Astrocyte (in vitro differentiated cells and primary cell): Measurements from ENCODE around the gene HSPA14. TPM values are rescaled to one million over a fixed set of nuclear protein-coding genes. Genes with fewer than 3 reads are reported as not detected.

Source experiments
- DNase-seq: peaks from one replicate; pipeline ENCODE4 v3.0.0-alpha.2; 2010; ENCODE audit warnings: low read depth
- FAIRE-seq: peaks from 2 replicates; lab custom pipeline; 2011; peaks lifted over from hg19 to GRCh38; lab: Jason Lieb, UNC
- H2AFZ ChIP-seq: 2 replicates; pipeline ENCODE4 v1.6.0; 2012; ENCODE audit warnings: low read depth, low read length, inconsistent platforms
- H3K27ac ChIP-seq: 2 replicates; pipeline ENCODE4 v1.5.1; 2011; ENCODE audit warnings: low read depth, low read length, inconsistent platforms
- H3K27me3 ChIP-seq: 2 replicates; pipeline ENCODE4 v1.6.0; 2011; ENCODE audit warnings: low read length, inconsistent platforms; ENCODE audit not compliant: insufficient read depth
- H3K36me3 ChIP-seq: 2 replicates; pipeline ENCODE4 v1.5.1; 2011; ENCODE audit warnings: low read length, inconsistent platforms; ENCODE audit not compliant: insufficient read depth
- H3K4me1 ChIP-seq: 2 replicates; pipeline ENCODE4 v1.5.1; 2011; ENCODE audit warnings: low read length, inconsistent platforms; ENCODE audit not compliant: insufficient read depth
- H3K4me2 ChIP-seq: 2 replicates; pipeline ENCODE4 v1.6.0; 2012; ENCODE audit warnings: low read length, inconsistent platforms
- H3K4me3 ChIP-seq: 2 replicates; pipeline ENCODE4 v1.5.1; 2011; ENCODE audit warnings: low read depth, mild to moderate bottlenecking, low read length, inconsistent platforms; ENCODE audit not compliant: insufficient read depth
- H3K79me2 ChIP-seq: 2 replicates; pipeline ENCODE4 v1.6.0; 2012; ENCODE audit warnings: mild to moderate bottlenecking, low read length, inconsistent platforms; ENCODE audit not compliant: insufficient read depth
- H3K9ac ChIP-seq: 2 replicates; pipeline ENCODE4 v1.6.0; 2012; ENCODE audit warnings: mild to moderate bottlenecking, low read length, inconsistent platforms
- H3K9me3 ChIP-seq: 2 replicates; pipeline ENCODE4 v1.5.1; 2012; ENCODE audit warnings: low read depth, mild to moderate bottlenecking, low read length, inconsistent platforms; ENCODE audit not compliant: insufficient read depth
- H4K20me1 ChIP-seq: 2 replicates; pipeline ENCODE4 v1.6.0; 2012; ENCODE audit warnings: low read length, inconsistent platforms; ENCODE audit not compliant: insufficient read depth
- H3K27ac Mint-ChIP-seq: one replicate; pipeline ENCODE4 v1.8.0; 2021; ENCODE audit warnings: mild to moderate bottlenecking, mixed read lengths; ENCODE audit not compliant: unreplicated experiment
- H3K27me3 Mint-ChIP-seq: one replicate; pipeline ENCODE4 v1.8.0; 2021; ENCODE audit warnings: low read depth, mixed read lengths; ENCODE audit not compliant: unreplicated experiment
- H3K36me3 Mint-ChIP-seq: one replicate; pipeline ENCODE4 v1.8.0; 2021; ENCODE audit warnings: low read depth, mixed read lengths; ENCODE audit not compliant: unreplicated experiment
- H3K4me1 Mint-ChIP-seq: one replicate; pipeline ENCODE4 v1.8.0; 2021; ENCODE audit warnings: low read depth, mixed read lengths; ENCODE audit not compliant: unreplicated experiment
- H3K4me3 Mint-ChIP-seq: one replicate; pipeline ENCODE4 v1.8.0; 2021; ENCODE audit warnings: mild to moderate bottlenecking, moderate library complexity, mixed read lengths; ENCODE audit not compliant: unreplicated experiment
- H3K9me3 Mint-ChIP-seq: one replicate; pipeline ENCODE4 v1.8.0; 2021; ENCODE audit warnings: mild to moderate bottlenecking, mixed read lengths; ENCODE audit not compliant: unreplicated experiment
- EZH2 ChIP-seq: IDR thresholded peaks from 2 replicates; pipeline ENCODE4 v1.6.1; 2012; ENCODE audit warnings: mild to moderate bottlenecking, low read length, inconsistent platforms; ENCODE audit not compliant: insufficient read depth
- total RNA-seq: library from RNA; stranded (reverse); gene quantifications from 2 replicates; pipeline ENCODE4 v1.2.1, GENCODE V29; 2021
- TF ChIP-seq, protein P1 (sequence below): IDR thresholded peaks from 2 replicates; pipeline ENCODE4 v1.5.1; 2011; ENCODE audit warnings: low read depth, mild to moderate bottlenecking, inconsistent platforms, low read length, moderate library complexity; ENCODE audit not compliant: insufficient read depth

The HSPA14 gene
- total RNA-seq, 1 donor from 2014 or later, result 12.8 TPM

DNA sequence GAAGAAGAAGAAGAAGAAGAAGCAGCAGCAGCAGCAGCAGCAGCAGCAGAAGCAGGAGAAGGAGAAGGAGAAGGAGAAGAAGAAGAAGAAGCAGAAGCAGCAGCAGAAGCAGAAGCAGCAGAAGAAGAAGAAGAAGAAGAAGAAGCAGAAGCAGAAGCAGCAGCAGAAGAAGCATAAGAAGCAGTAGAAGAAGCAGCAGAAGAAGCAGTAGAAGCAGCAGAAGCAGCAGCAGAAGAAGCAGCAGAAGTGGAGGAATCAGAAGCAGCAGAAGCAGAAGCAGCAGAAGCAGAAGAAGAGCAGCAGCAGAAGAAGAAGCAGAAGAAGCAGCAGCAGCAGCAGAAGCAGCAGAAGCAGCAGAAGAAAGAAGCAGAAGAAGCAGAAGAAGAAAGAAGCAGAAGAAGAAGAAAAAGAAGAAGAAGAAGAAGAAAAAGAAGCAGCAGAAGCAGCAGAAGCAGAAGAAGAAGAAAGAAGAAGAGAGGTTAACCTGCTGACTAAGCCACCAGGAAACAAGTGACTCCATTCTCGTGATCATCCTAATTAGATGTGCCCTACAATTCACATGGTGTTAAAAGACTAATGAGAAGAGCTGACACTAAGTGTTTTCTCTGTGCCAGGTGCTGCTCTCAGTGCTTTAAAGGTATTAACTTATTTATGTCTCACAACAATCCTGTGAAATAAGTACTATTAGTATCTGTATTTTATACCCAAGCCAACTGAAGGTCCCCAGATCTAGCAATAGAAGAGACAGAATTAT, 11.9 kb upstream of the HSPA14 start:
- no peaks in the 10 kb centered on the region for H3K27me3 ChIP-seq
- no peak overlapping the region for H3K9ac ChIP-seq
- no peak overlapping the region for H3K27ac ChIP-seq
- H3K9me3 Mint-ChIP-seq, result no peaks in the 10 kb centered on the region
- H3K4me2 ChIP-seq, result no peak overlapping the region
- peaks cover 11% of the 10 kb centered on the region for H3K27me3 Mint-ChIP-seq
- no peaks in the 10 kb centered on the region for H3K36me3 ChIP-seq
- H3K9me3 ChIP-seq, result no peaks in the 10 kb centered on the region
- H3K79me2 ChIP-seq, result no peaks in the 10 kb centered on the region
- FAIRE-seq, result no peak
- H3K4me1 ChIP-seq, result no peaks in the 10 kb centered on the region
- H3K4me1 Mint-ChIP-seq, result no peaks in the 10 kb centered on the region
- H2AFZ ChIP-seq, result no peak overlapping the region
- no peak overlapping the region for H3K4me3 Mint-ChIP-seq
- H4K20me1 ChIP-seq, result no peaks in the 10 kb centered on the region
- TF ChIP-seq, protein P1, sequence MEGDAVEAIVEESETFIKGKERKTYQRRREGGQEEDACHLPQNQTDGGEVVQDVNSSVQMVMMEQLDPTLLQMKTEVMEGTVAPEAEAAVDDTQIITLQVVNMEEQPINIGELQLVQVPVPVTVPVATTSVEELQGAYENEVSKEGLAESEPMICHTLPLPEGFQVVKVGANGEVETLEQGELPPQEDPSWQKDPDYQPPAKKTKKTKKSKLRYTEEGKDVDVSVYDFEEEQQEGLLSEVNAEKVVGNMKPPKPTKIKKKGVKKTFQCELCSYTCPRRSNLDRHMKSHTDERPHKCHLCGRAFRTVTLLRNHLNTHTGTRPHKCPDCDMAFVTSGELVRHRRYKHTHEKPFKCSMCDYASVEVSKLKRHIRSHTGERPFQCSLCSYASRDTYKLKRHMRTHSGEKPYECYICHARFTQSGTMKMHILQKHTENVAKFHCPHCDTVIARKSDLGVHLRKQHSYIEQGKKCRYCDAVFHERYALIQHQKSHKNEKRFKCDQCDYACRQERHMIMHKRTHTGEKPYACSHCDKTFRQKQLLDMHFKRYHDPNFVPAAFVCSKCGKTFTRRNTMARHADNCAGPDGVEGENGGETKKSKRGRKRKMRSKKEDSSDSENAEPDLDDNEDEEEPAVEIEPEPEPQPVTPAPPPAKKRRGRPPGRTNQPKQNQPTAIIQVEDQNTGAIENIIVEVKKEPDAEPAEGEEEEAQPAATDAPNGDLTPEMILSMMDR, result no peak
- TF ChIP-seq EZH2, result no peak
- no peak for DNase-seq
- no peak overlapping the region for H3K4me3 ChIP-seq
- no peaks in the 10 kb centered on the region for H3K36me3 Mint-ChIP-seq
- no peak overlapping the region for H3K27ac Mint-ChIP-seq

DNA sequence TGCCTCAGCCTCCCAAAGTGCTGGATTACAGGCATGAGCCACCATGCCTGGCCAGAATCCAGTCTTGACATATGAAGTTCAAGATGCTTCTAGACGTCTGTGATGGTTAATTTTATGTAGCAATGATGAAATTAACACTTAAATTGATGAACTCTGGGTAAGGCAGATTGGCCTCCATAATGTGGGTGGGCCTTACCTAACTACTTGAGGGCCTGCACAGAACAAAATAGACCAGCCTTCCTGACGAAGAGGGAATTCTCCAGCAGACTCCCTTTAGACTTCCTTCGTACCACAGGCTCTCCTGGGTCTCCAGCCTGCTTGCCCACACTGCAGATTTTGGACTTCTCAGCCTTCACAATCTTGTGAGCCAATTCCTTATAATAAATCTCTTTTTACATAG, 5.0 kb upstream of the HSPA14 start:
- peaks cover under 1% of the 10 kb centered on the region for H3K79me2 ChIP-seq
- H3K9me3 Mint-ChIP-seq, result no peaks in the 10 kb centered on the region
- H3K27me3 Mint-ChIP-seq, result no peaks in the 10 kb centered on the region
- H3K4me3 ChIP-seq, result no peak overlapping the region
- H3K36me3 ChIP-seq, result no peaks in the 10 kb centered on the region
- H4K20me1 ChIP-seq, result no peaks in the 10 kb centered on the region
- H3K27me3 ChIP-seq, result no peaks in the 10 kb centered on the region
- peaks cover 8% of the 10 kb centered on the region for H3K4me1 ChIP-seq
- no peaks in the 10 kb centered on the region for H3K36me3 Mint-ChIP-seq
- H3K27ac ChIP-seq, result no peak overlapping the region
- H3K9ac ChIP-seq, result no peak overlapping the region
- no peaks in the 10 kb centered on the region for H3K9me3 ChIP-seq
- no peak overlapping the region for H2AFZ ChIP-seq
- no peak overlapping the region for H3K4me2 ChIP-seq
- H3K4me1 Mint-ChIP-seq, result no peaks in the 10 kb centered on the region
- H3K4me3 Mint-ChIP-seq, result no peak overlapping the region
- H3K27ac Mint-ChIP-seq, result no peak overlapping the region
- TF ChIP-seq EZH2, result no peak
- TF ChIP-seq, protein P1, result no peak
- FAIRE-seq (no peak), DNase-seq (no peak)

DNA sequence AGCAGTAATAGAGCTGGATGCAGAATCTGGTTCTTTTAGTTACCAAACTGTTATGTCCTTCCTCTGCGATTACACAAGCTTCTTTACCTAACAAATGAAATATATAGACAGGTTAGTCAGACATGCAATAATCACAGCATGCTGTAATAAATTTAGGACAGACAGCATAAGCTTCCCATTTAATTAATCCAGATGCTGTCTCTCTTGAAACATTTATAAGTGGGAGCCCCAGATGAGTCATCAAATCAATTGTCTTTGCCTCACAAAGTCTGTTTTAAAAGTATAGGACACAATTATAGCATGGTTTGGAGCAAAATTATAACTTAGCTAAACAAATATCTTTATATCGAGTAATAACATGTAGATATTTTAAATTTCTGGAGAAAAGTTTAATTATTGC, 1.9 kb upstream of the HSPA14 start:
- Mint-ChIP-seq H3K4me3 (no peak overlapping the region), H3K27me3 (no peaks in the 10 kb centered on the region), H3K36me3 (no peaks in the 10 kb centered on the region), H3K27ac (no peak overlapping the region), H3K9me3 (no peaks in the 10 kb centered on the region), H3K4me1 (peaks cover 2% of the 10 kb centered on the region)
- Histone ChIP-seq H3K4me1 (peaks cover 8% of the 10 kb centered on the region), H3K4me3 (no peak overlapping the region), H3K79me2 (peaks cover 27% of the 10 kb centered on the region), H3K9ac (no peak overlapping the region), H2AFZ (no peak overlapping the region), H3K4me2 (no peak overlapping the region), H4K20me1 (peaks cover 7% of the 10 kb centered on the region), H3K27ac (no peak overlapping the region), H3K36me3 (peaks cover 4% of the 10 kb centered on the region), H3K9me3 (no peaks in the 10 kb centered on the region), H3K27me3 (no peaks in the 10 kb centered on the region)
- FAIRE-seq, result no peak
- DNase-seq, result no peak
- TF ChIP-seq, protein P1, result no peak
- TF ChIP-seq EZH2, result no peak
